Cerebellar nuclear complex (tissue), 1 donor: ENCODE results near the gene COL6A1.
"Not testable (repeated sequence)": the region's sequence is repeated elsewhere in the genome, so short reads cannot be mapped to it uniquely, and the experiment has no call there.

Experiments used
- DNase-seq, 2 experiments: peaks; one replicate each; lab custom pipeline; 2025; lab: John Stamatoyannopoulos, UW

The COL6A1 gene

DNA sequence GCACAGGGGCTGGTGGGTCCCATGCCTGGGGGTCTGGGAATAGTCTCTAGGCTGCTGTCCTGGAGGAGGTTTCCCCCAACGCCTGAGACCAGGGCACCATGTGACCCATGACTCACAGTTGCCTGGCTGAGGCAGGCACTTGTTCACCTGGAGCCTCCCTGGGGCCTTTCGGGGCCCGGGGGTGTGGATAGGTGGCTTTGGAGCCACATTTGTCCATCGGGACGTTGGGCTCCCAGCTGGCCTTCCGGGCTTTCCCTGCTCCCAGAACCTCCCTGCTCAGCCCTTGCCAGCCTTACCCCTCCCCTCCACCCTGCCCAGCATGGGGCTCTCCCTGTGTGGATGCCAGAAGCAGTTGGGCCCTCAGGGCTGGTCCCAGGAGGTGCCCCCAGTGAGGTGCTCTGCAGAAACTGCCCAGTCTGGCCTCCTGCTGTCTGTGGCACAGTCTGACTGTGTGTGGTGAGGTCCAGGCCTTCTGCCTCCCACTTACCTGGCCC, 14.2 kb downstream of the COL6A1 start:
- DNase-seq: no peak

DNA sequence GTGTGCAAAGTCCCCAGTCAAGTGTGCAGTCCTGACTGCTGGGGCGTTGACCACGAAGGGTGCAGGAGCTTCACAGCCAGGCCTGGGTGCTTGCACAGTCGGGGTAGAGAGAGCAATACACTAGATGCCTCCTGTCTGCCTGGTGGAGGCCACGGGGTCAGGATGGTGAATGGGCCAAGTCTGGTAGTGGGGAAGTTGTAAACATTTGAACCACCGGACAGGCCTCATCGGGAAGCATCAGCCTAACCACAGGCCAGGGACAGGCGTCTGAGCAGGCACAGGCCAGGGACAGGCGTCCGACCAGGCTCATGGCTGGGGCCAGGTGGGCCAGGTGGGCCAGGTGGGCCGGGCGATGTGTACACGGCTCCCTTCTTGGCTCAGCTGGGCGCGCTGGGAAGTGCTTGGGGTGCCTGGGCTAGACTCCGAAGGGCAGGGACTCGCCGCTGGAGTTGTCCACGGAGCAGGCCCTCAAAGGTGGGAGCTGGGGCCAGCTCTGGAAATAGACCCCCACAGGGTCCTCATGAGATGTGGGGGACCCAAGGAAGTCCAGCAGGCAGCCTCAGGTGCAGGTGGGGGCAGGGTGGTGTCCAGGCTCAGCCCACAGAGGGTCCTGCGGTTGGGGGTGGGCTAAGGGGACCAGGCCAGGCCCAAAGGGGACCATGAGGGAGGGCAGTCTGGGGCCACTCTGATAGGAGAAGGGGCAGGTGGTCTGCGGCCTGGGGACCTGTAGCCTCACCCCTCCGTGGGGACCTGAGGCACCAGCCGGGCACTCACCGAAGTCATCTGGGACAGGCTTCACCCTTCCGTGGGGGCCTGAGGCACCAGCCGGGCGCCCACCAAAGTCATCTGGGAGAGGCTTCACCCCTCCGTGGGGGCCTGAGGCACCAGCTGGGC, 15.0 kb downstream of the COL6A1 start:
- DNase-seq: no peak

DNA sequence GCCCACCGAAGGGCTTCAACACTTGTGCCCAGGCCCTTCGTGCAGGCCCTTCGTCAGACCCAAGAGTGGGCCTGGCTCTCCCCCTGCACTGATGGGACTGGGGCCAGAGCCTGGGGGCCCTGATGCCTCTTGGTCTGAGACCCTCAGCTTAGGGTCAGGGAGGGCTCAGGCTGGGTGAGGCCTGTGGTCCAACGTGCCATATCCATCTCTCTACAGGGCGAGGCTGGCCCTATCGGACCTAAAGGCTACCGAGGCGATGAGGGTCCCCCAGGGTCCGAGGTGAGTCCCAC, 15.6 kb downstream of the COL6A1 start:
- no peak for DNase-seq

DNA sequence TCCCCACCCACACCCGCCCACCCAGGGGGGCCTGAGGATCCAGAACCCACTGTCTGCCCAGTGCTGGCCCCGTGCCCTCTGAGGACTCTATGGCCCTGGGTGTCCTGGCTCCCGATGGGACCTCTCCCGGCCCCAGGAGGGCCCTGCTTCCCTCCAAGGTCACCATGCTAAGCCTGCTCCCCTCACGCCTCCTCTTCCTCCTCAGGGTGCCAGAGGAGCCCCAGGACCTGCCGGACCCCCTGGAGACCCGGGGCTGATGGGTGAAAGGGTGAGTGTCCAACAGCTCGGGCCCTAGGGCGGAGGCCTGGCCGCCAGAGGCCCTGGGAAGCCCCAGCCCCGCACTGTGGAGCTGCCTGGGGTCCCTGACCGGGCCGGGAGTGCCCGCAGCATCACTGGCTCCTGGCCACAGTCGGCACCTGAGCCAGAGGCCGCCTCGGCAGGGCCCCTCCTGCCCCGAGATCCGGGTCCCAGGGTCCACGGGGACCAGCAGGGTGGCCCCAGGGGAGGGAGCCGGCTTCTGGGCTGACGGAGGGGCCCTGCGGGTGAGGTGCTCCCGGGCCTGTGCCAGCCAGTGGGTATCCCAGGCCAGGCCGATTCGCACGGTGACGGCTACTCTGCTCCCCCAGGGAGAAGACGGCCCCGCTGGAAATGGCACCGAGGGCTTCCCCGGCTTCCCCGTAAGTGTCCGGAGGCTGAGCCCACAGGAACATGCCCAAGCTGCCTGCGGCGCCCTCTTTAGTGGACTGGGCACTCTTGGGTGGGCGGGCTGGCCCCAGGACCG, 16.1 kb downstream of the COL6A1 start:
- no peak for DNase-seq

DNA sequence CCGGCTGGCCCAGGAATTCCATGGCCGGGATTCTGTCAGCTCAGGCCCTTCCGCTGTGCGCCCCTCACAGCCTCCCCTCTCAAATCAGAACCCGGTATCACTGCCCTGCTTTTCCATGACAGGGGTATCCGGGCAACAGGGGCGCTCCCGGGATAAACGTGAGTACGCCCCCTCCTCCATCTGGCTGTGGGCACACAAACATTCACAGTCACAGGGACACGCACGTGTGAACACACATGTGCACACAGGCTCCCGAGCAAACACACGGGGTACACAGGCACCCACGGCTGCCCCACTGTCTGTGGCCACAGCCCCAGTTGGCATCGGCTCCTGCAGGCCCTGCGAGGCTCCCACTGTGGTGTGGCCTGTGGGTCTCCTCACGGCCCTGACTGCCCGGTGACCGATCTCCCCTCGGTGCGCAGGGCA, 16.7 kb downstream of the COL6A1 start:
- no peak for DNase-seq

DNA sequence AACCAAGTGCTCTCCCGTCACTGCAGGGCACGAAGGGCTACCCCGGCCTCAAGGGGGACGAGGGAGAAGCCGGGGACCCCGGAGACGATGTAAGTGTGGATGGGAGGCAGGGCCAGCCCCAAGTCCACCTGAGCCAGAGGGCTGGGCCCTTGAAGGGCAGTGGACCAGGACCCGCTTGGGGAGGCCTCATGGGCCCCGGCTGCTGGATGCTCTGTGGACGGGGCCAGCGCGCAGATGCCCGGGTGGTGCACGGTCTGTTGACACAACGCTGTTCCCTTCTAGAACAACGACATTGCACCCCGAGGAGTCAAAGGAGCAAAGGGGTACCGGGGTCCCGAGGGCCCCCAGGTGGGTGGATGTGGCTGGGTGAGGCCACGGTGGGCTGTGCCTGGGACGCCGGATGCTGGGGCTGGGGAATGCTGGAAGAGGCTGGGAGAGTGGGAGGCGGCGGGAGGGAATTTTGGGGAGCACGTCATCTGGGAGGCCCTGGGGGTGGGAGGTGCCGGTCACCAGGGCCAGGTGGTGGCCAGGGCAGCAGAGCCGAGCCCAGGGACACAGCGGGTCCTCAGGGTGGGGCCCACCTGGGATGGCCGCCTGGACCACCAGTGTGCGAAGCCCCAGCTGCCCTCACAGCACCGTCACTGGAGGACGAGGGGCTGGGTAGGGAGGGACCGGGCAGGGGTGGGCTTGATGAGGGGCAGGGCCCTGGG, 17.5 kb downstream of the COL6A1 start:
- no peak for DNase-seq

DNA sequence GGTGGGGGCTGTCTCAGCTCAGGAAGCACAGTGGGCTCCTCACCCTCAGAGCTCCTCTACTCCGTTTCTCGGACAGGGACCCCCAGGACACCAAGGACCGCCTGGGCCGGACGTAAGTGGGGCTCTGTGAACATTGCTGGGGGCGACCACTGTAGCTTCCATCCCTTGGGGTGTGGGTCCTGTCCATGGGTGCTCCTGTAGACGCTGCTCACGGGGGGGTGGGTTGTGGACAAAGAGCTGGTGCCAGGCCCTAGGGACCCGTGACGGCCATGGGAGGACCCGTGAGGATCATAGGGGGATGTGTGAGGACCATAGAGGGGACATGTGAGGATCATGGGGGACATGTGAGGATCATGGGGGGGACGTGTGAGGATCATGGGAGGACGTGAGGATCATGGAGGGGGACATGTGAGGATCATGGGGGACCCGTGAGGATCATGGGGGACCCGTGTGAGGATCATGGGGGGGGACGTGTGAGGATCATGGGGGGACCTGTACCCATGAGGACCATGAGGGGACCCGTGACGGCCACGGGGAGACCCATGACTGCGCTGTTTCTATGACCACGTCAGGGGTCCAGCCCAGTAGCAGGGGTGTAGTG, 18.1 kb downstream of the COL6A1 start:
- DNase-seq: no peak

DNA sequence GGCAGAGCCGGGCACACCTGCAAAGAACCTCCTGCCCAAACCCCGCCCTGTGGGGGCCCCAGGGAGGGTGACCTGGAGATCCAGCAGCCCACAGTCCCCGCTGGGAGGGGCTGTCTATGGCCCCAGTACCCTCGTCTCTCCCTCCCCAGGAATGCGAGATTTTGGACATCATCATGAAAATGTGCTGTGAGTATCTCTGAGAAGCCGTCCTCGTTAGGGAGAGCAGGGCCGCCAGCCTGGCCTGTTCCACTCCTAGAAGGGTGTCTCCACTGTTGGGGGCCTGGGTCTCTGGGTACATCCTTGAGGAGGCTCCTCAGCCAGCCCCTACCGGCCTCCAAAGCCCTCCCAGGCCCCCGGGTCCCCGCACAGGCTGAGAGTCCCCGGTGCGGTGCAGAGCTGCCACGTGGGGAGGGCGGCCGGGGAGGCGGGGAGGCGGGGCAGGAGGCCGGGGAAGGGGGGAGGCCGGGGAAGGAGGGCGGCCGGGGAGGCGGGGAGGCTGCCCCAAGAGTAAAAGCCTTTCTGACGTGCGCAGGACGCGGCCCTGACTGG, 18.7 kb downstream of the COL6A1 start:
- DNase-seq: no peak

DNA sequence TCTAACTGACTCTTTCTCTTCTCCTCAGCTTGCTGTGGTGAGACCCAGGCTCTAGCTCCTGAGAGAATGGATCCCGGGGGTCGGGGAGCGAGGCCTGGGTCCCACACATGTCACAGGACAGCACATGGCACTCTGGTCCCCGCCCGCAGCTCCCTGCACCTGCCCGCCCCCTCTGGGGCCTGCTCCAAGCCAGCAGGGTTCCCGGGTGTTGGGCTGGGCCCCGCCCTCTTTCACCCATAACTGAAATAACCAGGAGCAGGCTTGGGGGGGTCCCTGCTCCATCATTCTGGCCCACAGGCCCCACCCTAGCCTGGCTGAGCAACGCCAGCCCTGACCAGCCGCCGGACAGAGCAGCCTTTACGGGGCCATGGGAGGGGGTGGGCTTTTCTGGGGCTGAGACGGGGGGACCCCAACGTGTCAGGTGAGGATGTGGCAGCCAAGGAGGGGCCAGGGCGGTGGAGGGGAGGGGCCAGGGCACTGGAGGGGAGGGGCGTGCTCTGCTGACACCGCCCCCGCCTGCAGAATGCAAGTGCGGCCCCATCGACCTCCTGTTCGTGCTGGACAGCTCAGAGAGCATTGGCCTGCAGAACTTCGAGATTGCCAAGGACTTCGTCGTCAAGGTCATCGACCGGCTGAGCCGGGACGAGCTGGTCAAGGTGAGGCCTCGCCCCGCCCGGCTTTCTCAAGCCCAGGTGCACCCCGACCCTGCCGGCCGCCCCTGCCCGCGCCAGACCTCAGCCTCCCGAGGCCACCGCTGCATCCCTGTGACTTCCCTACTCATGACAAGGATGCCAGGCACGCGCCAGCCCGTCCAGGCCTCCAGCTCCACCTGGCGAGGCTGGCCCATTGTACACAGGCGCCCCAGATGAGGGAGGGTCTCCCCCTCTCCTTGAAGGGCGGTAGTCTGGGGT, 19.4 kb downstream of the COL6A1 start:
- no peak for DNase-seq

DNA sequence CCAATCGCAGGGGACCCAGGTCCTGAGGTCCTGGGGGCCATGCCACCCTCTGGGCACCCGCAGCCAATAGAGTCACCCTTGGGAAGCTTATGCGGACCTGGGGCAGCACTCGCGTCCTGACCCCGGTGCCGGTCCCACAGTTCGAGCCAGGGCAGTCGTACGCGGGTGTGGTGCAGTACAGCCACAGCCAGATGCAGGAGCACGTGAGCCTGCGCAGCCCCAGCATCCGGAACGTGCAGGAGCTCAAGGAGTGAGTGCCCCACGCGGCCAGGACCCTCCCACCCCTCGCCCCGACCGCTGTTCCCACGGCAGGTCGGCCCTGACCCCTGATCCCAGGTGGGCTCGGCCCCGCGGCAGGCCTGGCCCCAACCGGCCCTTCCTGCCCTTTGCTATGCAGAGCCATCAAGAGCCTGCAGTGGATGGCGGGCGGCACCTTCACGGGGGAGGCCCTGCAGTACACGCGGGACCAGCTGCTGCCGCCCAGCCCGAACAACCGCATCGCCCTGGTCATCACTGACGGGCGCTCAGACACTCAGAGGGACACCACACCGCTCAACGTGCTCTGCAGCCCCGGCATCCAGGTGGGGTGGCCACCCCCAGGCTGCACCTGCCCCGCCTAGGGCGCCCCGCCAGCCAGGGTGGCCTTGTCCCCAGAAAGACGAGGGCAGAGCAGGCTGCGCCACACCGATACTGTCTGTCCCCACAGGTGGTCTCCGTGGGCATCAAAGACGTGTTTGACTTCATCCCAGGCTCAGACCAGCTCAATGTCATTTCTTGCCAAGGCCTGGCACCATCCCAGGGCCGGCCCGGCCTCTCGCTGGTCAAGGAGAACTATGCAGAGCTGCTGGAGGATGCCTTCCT, 20.5 kb downstream of the COL6A1 start:
- no peak for DNase-seq

DNA sequence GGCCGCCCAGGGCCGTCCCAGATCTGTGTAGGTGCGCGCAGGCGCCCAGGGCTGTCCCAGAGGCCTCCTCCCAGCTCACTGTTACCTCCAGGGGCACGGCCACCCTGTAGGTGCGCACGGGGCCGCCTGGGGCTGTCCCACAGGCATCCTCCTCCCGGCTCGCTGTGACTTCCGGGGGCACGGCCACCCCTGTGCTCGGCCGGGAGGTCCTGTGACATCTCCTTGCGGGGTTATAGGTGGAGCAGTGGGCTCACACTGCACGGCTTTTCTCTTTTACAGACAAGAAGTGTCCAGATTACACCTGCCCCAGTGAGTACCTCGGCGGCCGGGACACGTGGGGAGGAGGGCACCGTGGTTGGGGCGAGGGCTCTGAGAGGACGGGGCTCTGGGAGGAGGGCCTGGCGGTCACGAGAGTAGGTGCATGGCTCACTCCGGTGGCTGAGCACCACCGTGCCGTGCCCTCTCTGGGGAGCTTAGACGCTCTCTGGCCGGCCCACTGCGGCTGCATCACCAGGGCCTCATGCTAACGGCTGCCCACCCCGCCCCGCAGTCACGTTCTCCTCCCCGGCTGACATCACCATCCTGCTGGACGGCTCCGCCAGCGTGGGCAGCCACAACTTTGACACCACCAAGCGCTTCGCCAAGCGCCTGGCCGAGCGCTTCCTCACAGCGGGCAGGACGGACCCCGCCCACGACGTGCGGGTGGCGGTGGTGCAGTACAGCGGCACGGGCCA, 21.4 kb downstream of the COL6A1 start:
- DNase-seq: no peak

DNA sequence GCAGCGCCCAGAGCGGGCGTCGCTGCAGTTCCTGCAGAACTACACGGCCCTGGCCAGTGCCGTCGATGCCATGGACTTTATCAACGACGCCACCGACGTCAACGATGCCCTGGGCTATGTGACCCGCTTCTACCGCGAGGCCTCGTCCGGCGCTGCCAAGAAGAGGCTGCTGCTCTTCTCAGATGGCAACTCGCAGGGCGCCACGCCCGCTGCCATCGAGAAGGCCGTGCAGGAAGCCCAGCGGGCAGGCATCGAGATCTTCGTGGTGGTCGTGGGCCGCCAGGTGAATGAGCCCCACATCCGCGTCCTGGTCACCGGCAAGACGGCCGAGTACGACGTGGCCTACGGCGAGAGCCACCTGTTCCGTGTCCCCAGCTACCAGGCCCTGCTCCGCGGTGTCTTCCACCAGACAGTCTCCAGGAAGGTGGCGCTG, 22.0 kb downstream of the COL6A1 start:
- DNase-seq: no peak

DNA sequence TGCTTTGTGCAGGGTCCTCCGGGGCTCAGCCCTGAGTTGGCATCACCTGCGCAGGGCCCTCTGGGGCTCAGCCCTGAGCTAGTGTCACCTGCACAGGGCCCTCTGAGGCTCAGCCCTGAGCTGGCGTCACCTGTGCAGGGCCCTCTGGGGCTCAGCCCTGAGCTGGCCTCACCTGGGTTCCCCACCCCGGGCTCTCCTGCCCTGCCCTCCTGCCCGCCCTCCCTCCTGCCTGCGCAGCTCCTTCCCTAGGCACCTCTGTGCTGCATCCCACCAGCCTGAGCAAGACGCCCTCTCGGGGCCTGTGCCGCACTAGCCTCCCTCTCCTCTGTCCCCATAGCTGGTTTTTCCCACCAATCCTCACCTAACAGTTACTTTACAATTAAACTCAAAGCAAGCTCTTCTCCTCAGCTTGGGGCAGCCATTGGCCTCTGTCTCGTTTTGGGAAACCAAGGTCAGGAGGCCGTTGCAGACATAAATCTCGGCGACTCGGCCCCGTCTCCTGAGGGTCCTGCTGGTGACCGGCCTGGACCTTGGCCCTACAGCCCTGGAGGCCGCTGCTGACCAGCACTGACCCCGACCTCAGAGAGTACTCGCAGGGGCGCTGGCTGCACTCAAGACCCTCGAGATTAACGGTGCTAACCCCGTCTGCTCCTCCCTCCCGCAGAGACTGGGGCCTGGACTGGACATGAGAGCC, 22.7 kb downstream of the COL6A1 start:
- no peak for DNase-seq

DNA sequence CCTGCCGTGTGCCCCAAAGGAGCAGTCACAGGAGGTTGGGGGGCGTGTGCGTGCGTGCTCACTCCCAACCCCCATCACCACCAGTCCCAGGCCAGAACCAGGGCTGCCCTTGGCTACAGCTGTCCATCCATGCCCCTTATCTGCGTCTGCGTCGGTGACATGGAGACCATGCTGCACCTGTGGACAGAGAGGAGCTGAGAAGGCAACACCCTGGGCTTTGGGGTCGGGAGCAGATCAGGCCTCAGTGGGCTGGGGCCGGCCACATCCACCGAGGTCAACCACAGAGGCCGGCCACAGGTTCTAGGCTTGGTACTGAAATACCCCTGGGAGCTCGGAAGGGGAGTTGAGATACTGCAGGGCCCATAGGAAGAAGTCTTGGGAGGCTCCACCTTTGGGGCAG, 23.5 kb downstream of the COL6A1 start:
- no peak for DNase-seq

DNA sequence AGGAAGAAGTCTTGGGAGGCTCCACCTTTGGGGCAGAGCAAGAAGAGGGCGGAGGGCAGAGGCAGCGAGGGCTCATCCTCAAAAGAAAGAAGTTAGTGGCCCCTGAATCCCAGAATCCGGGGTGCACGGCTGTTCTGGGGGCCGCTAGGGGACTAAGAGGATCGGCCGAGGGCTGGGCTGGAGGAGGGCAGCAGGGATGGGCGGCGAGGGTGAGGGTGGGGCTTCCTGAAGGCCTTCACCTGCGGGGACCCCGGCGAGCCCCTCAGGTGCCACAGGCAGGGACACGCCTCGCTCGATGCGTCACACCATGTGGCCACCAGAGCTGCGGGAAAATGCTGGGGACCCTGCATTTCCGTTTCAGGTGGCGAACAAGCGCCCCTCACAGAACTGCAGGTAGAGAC, 23.9 kb downstream of the COL6A1 start:
- no peak for DNase-seq

DNA sequence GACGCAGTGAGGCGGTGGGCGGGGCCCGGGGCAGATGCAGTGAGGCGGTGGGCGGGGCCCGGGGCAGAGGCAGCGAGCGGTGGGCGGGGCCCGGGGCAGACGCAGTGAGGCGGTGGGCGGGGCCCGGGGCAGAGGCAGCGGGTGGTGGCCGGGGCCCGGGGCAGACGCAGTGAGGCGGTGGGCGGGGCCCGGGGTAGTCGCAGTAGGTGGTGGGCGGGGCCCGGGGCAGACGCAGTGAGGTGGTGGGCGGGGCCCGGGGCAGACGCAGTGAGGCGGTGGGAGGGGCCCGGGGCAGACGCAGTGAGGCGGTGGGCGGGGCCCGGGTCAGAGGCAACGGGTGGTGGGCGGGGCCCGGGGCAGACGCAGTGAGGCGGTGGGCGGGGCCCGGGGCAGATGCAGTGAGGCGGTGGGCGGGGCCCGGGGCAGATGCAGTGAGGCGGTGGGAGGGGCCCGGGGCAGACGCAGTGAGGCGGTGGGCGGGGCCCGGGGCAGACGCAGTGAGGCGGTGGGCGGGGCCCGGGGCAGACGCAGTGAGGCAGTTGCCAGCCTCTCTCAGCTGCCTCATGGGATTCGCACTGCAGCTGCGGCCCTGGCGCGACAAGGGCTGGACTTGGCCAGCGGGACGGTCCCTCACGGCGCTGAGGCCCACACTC, 24.4 kb downstream of the COL6A1 start:
- DNase-seq: not testable (repeated sequence)

DNA sequence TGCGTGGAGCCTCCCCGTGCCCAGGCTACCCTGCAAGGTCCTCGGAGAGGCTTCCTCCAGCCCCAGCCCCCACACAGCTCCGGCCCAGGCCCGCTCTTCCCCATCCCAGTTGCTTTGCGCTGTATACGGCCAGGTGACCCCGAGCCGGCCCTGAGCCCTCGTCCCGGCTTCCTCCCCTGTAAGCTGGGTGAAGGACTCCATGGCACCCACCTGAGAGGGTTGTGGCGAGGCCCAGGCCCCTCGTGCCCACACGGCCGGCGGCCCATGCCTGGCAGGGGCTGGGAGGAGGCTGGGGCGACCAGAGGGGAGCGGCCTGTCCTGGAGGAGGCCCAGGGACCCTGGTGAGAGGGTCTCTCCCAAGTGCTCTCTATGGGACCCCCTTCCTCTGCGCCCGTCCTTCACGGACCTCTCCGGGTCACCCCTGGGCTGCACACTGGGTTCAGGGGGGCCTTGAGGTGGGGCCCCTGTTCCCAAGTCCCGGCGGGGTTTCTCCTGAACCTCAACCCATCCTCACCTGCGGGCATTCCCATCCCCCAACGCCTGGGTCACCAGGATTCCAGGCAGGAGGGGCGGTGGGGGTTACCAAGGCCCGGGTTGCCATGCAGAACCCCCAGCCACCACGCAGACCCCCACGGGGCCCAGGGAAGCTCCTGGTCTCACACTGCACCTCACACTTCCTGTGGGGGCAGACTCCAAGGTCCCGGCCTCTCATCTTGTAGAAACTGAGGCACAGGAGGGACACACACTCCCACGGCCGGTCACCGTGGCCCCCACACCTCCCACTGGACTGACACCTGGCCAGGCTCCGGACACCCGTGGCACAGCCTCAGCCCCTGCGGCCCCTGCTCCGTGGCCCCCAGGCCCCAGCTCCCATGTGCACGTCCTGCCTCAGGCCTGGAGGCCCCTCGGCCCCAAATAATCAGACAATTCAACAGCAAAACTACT, 25.2 kb downstream of the COL6A1 start:
- DNase-seq: no peak
